CD4-positive, alpha-beta T cell treated with Interleukin-4 for 4 hours (primary cell): ENCODE measurements around the gene MEGF6.

Experiments used
- DNase-seq: peaks from one replicate; pipeline ENCODE4 v3.0.0-alpha.2; 2020

The MEGF6 gene

DNA sequence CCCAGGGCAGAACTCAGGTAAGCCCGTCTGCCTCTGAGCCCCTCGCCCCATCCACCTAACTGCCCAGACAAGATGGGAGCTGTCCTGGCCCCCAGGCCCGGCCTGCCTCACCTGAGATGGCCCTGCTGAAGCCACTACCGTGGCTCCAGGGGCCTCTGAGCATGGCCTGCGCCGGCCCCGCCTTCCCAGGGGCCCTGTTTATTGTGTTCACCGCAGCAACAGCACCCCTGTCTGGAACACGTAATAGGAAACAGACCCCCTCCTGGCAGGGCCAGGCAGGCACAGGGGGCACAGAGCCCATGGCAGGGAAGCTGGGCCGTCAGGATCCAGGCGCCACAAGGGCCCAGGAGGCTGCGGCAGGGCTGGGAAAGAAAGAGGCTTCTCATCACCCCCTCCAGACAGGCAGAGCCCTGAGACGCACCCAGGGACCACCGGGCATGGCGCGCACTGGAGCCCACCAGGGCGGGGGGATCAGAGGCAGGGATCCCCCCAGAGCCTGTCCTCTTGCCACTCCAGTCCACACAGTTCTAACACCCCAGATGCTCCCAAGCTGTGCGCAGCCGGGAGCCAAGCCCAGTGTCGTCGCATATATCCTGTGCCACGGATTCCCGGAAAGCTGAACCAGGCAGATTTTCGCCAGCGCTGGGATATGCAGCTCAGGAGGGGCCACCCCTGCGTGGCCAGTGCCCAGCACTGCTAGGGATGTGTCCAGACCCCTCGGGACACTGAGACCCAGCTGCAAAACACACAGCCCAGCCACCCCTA is 94.2 kb downstream of the MEGF6 start:
- no peak for DNase-seq

- DNase-seq, result no peak
Measured at GRCh38 chr1:3516481-3516869, 94.8 kb downstream of the MEGF6 start.

DNA sequence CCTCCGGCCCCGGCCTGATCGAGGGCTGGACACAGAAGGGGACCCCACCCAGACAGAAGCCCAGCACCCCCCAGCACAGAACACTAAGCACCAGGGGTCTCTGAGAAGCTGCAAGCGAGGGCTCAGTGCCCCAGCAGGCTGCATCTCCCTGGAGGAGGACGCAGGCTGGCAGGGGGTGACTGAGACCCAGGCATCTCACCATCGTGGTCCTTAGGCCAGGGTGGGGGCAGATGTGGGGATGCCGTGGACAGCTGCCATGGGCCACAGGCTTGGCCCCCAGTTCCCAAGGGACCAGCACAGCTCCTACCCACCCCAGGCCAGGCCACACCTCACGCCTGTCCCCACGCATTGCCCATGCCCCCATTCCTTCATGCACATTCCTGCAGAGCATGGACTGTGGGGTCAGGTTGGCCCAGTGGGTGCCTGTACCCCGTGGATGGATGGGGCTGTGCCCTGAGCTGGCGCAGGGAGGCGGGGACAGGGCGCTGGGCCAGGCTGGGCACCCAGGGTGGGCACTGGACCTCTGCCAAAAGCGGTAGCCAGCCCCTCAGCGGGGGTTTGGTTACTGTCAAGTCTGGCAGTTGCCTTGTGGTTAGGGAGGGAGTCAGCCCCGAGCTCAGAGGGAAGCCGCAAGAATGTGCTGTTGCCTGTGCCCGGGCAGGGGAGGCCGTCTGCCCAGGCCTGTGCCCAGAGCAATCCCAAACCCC is 95.4 kb downstream of the MEGF6 start:
- DNase-seq, result no peak

GRCh38 chr1:3515272-3515671 is 96.0 kb downstream of the MEGF6 start:
- DNase-seq, result no peak

DNA sequence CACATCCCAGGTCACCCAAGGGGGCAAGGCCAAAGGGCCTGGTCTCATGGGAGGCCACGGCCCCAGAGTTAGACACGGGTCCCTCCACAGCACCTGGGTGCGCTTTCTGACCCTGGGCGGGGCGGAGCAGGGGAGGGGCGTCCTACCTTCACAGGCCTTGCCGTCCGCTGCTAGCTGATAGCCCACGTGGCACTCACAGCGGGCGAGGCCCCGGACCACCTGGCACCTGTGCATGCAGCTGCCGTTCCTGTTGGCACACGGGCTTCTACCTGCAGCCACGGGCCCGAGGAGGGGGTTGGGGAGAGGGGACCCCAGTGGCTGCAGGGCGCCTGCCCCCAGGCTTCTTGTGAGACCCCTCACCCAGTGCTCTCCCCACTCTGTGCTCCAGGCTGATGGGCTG is 96.9 kb downstream of the MEGF6 start:
- no peak for DNase-seq

DNA sequence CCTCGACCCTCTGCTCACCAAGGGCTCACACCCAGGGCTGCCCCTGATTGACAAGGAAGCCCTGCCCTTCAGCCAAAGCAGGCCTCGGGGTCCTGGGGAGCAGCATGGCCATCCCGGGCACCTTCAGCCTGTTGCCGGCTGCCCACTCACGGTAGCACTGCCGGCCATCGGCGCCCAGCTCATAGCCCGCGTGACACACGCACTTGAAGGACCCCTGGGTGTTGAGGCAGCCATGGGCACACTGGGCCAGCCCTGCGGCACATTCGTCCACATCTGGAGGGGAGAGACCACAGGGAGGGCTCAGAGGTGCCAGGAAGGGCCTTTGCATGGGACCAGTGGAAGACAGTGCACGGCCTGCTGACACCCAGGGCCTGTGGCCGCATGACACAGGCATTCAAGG is 99.5 kb downstream of the MEGF6 start:
- no peak for DNase-seq

DNA sequence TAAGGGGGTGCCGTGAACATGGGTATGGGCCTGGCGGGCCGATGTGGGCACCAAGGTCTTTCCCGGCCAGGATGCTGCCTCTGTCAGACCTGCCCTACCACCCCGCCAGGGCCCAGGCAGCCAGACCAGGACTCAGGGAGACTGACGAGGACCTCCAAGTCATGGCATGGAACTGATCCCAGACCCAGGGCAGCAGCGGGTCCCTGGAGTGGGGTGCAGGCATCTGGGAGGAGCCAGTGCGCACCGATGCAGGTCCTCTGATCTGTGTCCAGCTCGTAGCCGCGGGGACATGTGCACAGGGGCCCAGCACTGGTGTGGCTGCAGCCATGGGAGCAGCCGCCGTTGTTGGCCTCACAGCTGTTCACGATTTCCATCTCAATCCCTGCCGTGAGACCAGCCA is 100.0 kb downstream of the MEGF6 start:
- DNase-seq, result no peak

- no peak for DNase-seq
Measured at GRCh38 chr1:3510956-3511250, 100.4 kb downstream of the MEGF6 start.

DNA sequence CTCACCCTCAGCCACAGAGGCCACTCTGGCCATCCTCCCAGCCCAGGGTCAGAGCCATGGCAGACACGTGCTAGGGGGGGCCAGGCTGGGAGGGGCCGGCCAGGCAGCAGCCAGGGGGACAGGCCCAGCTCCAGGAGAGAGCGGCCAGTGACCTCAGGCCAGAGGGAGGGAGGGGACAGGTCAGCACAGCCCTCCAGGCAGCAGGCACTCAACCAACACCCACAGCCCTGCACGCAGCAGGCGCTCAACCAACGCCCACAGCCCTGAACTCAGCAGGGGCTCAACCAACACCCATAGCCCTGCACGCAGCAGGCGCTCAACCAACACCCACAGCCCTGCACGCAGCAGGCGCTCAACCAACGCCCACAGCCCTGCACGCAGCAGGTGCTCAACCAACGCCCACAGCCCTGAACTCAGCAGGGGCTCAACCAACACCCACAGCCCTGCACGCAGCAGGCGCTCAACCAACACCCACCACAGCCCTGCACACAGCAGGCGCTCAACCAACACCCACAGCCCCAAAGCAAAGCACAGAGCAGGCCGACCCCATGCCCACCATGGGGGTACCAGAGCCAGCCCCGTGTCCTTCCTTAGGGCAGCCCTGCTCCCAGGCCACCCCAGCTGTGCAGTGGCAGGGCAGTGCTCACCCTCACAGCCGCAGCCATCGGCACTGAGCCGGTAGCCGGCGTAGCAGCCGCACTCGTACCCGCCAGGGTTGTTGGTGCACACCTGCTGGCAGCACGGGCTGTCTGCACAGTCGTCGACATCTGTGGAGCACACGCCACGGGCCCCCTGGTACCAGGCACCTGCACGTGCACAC is 101.0 kb downstream of the MEGF6 start:
- DNase-seq, result no peak

DNA sequence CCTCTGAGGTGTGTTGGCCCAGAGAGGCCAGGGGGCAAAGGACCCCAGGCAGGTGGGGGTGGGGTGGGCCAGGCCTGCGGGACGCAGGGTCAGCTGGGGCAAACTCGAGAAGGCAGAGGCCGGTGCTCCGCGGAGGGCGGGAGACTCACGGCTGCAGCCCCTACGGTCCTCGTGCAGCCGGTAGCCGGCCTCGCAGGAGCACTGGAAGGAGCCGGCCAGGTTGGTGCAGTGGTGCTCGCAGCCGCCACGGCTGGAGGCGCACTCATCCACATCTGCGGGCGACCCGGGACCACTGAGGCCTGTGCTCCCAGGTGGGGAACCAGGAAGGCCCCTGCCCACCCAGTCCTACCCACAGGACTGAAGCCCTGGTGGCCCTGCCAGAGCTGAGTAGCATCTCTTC is 101.6 kb downstream of the MEGF6 start:
- no peak for DNase-seq

- no peak for DNase-seq
Measured at GRCh38 chr1:3508757-3509415, 102.4 kb downstream of the MEGF6 start.

GRCh38 chr1:3507636-3508275 is 103.6 kb downstream of the MEGF6 start:
- DNase-seq, result no peak

DNA sequence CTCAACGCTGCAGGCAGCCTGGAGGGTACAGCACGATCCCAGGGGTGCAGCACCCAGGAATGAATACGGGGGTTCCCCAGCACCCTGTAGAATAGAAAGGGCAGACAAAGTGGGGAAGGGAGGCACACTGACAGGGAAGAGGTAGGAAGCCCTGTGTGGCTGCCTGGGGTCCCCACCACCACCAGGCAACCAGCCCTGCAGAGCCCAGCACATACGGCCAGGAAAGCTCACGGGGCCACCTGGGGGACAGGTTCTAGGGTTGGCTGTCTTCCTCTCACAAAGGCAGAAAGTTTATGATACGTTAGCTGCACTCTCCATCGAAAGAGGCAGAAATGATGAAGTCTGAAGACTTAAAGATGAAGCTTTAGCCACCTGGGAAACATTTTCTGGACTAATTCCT is 104.4 kb downstream of the MEGF6 start:
- no peak for DNase-seq

GRCh38 chr1:3506041-3506440 is 105.3 kb downstream of the MEGF6 start:
- no peak for DNase-seq

DNA sequence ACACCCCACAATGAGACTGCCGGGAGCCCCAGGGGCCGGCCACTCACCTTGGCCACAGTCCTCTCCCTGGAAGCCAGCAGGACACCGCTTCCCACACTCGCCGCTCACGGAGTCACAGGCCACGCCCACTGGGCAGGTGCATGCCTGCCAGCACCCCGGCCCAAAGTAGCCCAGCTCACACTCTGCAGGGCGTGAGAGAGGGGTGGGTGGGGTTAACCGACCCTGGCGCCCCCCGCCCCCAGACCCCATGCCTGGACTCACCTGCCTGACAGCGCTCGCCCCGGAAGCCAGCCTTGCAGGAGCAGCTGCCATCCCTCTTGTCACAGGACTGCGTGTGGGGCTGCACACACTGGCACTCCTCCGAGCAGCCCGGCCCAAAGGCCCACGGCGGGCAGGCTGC is 106.1 kb downstream of the MEGF6 start:
- no peak for DNase-seq

DNA sequence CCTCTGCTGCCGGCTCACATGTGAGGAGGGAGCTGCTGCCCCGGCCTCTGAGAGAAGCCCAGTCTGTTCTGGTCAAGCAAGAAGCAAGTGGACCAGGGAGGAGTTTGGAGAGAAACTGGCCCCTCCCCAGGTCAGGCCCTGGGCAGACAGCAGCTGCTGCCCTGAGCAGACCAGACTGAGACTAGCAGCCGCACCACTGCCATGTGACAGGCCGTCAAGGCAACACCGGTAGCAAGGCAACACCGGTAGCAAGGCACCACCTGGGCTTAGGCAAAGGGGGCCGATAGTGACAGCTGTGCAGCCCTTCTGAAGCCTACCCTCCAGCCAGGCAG is 106.5 kb downstream of the MEGF6 start:
- DNase-seq, result no peak

- no peak for DNase-seq
Measured at GRCh38 chr1:3504151-3504821, 107.0 kb downstream of the MEGF6 start.

GRCh38 chr1:3503525-3503886 is 107.8 kb downstream of the MEGF6 start:
- no peak for DNase-seq

DNA sequence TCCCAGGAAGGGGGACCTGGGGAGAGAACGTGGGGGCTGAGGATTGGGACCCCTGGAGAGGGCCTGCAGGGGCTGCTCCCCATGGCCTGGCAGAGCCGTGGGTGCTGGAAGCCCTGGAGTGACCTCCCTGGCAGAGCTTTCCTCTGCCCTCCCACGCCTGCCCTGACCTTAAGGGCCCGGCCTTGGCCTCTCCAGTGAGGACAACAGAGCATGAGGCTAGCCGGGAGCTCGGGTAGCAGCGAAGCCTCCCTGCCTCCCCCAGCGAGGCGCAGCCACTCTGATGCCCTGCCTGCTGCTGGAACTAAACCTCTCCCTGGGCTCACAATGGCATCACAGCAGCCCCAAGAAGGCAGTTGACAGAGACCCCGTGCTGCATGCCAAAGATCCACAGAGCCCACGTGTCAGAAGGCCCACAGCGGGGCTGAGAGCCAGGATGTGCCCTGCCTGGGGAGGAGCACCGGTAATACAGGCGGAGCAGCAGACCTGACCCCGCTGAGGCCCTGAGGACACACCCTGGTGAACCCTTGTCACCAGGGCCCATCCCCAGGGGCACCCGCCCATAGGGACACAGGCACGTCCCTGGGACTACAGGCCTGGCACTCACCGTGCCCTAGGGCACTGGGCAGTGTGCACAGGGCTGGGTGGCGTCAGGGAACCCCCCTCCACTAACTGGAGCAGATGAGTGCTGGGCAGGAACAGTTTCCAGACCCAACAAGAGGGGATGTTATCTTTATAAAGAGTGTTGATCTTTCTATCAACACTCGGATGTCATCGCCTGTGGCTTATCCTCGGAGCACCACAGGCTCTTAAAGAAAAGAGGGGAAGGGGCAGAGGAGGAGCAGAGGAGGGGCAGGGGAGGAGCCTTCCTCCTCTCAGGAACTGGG is 108.4 kb downstream of the MEGF6 start:
- no peak for DNase-seq

- no peak for DNase-seq
Measured at GRCh38 chr1:3501856-3502640, 109.3 kb downstream of the MEGF6 start.

DNA sequence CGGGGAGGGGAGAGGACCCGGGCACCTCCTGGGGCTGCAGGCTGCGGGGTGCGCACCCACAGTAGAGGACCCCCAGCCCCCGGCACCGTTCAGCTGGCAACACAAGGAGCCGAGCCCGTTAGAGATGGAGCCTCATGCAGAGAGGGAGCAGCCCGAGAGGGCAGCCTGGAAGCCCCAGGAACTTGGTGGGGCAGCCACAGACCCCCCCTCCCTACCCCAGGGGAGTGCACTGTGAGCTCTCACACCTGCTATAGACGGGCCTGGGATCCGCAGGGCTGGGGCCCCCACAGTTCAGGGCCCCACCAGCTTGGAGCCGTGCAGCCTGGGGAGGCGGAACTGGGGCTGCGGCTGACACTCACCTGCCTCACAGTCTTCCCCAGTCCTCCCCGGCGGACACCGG is 109.9 kb downstream of the MEGF6 start:
- no peak for DNase-seq
